K562 (cell line): ENCODE data around the gene KIF1A. TPM values are rescaled to one million over a fixed set of nuclear protein-coding genes. Genes with fewer than 3 reads are reported as not detected.

ENCODE experiments used
- ATAC-seq: fragments of 200-7000 bp; cut with Tn5 transposase; 3 replicates; pipeline ENCODE4 v1.9.1; 2020; ENCODE audit warnings: moderate library complexity
- BruUV-seq: library from RNA; stranded (reverse); fragments of 400-500 nt; replicated peaks from 2 replicates; lab custom pipeline; 2021; lab: Mats Ljungman, UMichigan
- CTCF ChIA-PET: fragments of 300-600 bp; formaldehyde crosslinking; extraction: SDS; loops from one replicate; lab custom pipeline; 2021; ENCODE audit warnings: low intra/inter-chr PET ratio; lab: Yijun Ruan, JAX
- POLR2A ChIA-PET: fragments of 300-600, 350-650 bp; sonication (Branson Sonifier 250); formaldehyde crosslinking; extraction: SDS; loops from one replicate; lab custom pipeline; 2021; ENCODE audit warnings: antibody characterized with exemption, inconsistent platforms; lab: Yijun Ruan, JAX
- DNase-seq, 4 experiments: peaks; one replicate each; pipeline versions ENCODE4 v3.0.0 to v3.0.0-alpha.2; 2011 to 2018; ENCODE audit warnings: low spot score in 3 of 4, mixed read lengths in 3 of 4; ENCODE audit errors: extremely low read depth in 1 of 4
- FAIRE-seq: peaks from 2 replicates; lab custom pipeline; 2011; peaks lifted over from hg19 to GRCh38; lab: Jason Lieb, UNC
- H2AFZ ChIP-seq: 2 replicates; pipeline ENCODE4 v1.6.0; 2011; ENCODE audit warnings: low read depth, low read length, control low read depth, inconsistent platforms
- H3K27ac ChIP-seq: fragments of 200-600 bp; 3 replicates; pipeline ENCODE4 v1.8.0; 2011; ENCODE audit warnings: low read depth, mild to moderate bottlenecking, control low read depth, inconsistent platforms, low read length, moderate library complexity, mixed read lengths; ENCODE audit errors: extremely low read depth
- H3K27me3 ChIP-seq, 2 experiments: fragments of 300-600 bp in 1 of 2; 2 replicates in 1 of 2; 3 replicates in 1 of 2; pipeline versions ENCODE4 v1.6.0 to v1.8.0; 2011; ENCODE audit warnings: inconsistent platforms in 2 of 2, low read length in 2 of 2, mild to moderate bottlenecking in 1 of 2, mixed read lengths in 1 of 2, moderate library complexity in 1 of 2; ENCODE audit not compliant: control insufficient read depth in 2 of 2, insufficient read depth in 2 of 2
- H3K36me3 ChIP-seq: fragments of 300-600 bp; 3 replicates; pipeline ENCODE4 v1.8.0; 2011; ENCODE audit warnings: mild to moderate bottlenecking, low read length, inconsistent platforms; ENCODE audit not compliant: control insufficient read depth, insufficient read depth
- H3K4me1 ChIP-seq, 2 experiments: fragments of 200-600 bp in 1 of 2; replicated peaks in 1 of 2; 2 replicates in 1 of 2; 3 replicates in 1 of 2; pipeline versions ENCODE4 v1.5.1 to v1.8.0; 2011; ENCODE audit warnings: inconsistent platforms in 2 of 2, low read length in 2 of 2, mild to moderate bottlenecking in 1 of 2, mixed read lengths in 1 of 2, moderate library complexity in 1 of 2; ENCODE audit not compliant: control insufficient read depth in 2 of 2, insufficient read depth in 2 of 2
- H3K4me2 ChIP-seq: 2 replicates; pipeline ENCODE4 v1.6.1; 2011; ENCODE audit warnings: low read length, control low read depth, inconsistent platforms, mixed read lengths; ENCODE audit not compliant: insufficient read depth
- H3K4me3 ChIP-seq: fragments of 200-600 bp; sonication (generic), shearing (Covaris generic); 2 replicates; pipeline ENCODE4 v1.5.1; 2016; ENCODE audit warnings: control low read depth, inconsistent platforms
- H3K79me2 ChIP-seq: fragments of 200-600 bp; 3 replicates; pipeline ENCODE4 v1.8.0; 2011; ENCODE audit warnings: low read length, inconsistent platforms; ENCODE audit not compliant: control insufficient read depth, insufficient read depth
- H3K9ac ChIP-seq, 2 experiments: 2 replicates each; pipeline versions ENCODE4 v1.6.0 to v1.6.1; 2011; ENCODE audit warnings: low read depth in 2 of 2, low read length in 2 of 2, control low read depth in 1 of 2, inconsistent platforms in 1 of 2, mild to moderate bottlenecking in 1 of 2, mixed read lengths in 1 of 2; ENCODE audit not compliant: insufficient read depth in 1 of 2
- H3K9me1 ChIP-seq: one replicate; pipeline ENCODE4 v1.6.0; 2011; ENCODE audit warnings: inconsistent platforms, mild to moderate bottlenecking, low read length, moderate library complexity; ENCODE audit not compliant: control insufficient read depth, insufficient read depth
- H3K9me3 ChIP-seq: replicated peaks from 2 replicates; pipeline ENCODE4 v1.5.1; 2011; ENCODE audit warnings: low read depth, low read length, inconsistent platforms; ENCODE audit not compliant: control insufficient read depth, insufficient read depth
- H4K20me1 ChIP-seq: replicated peaks from 2 replicates; pipeline ENCODE4 v1.6.1; 2011; ENCODE audit warnings: low read length, inconsistent platforms, mixed read lengths; ENCODE audit not compliant: control insufficient read depth, insufficient read depth
- AFF1 ChIP-seq, 2 experiments: fragments of 450-650 bp; IDR thresholded peaks; 2 replicates each; pipeline ENCODE4 v1.6.1; 2018; ENCODE audit warnings: mild to moderate bottlenecking in 2 of 2, low read depth in 1 of 2; ENCODE audit not compliant: partially characterized antibody in 2 of 2
- RBFOX2 ChIP-seq: fragments of 200-400 bp; formaldehyde crosslinking; IDR thresholded peaks from 2 replicates; pipeline ENCODE4 v1.6.1; 2017; ENCODE audit warnings: low read depth, mild to moderate bottlenecking, low read length, moderate library complexity
- RBM17 ChIP-seq: fragments of 200-400 bp; formaldehyde crosslinking; IDR thresholded peaks from 2 replicates; pipeline ENCODE4 v1.6.1; 2017; ENCODE audit warnings: low read depth, mild to moderate bottlenecking, low read length, borderline replicate concordance
- USF2 ChIP-seq: sonication (generic); formaldehyde crosslinking; IDR thresholded peaks from 2 replicates; pipeline ENCODE4 v1.5.0; 2020; ENCODE audit warnings: missing genetic modification reagents
- ZNF436 ChIP-seq: fragments of 250-450, 450-650 bp; sonication (Bioruptor Pico); formaldehyde crosslinking; IDR thresholded peaks from 2 replicates; pipeline ENCODE4 v1.7.0; 2020; ENCODE audit warnings: mild to moderate bottlenecking
- WGBS: fragments of 100-300 bp; shearing (Covaris generic); methylation state at CpG from one replicate; pipeline ENCODE4 v1.1.6; 2016; ENCODE audit warnings: low coverage, mixed read lengths; ENCODE audit not compliant: insufficient coverage; ENCODE audit errors: missing lambda C conversion rate; 5-methylcytosine and 5-hydroxymethylcytosine counted together
- in situ Hi-C: fragments of 300-500 bp; cut with MboI; formaldehyde crosslinking; loops from 4 replicates; pipeline ENCODE4 v1.15.0; 2018; ENCODE audit warnings: inconsistent platforms, mixed read lengths
- intact Hi-C: fragments of 100-400 bp; cut with micrococcal nuclease; formaldehyde crosslinking; loops from 2 replicates; pipeline ENCODE4 v1.14.2; 2022
- polyA plus RNA-seq, 8 experiments: library from polyadenylated mRNA; depleted of rRNA in 4 of 8; stranded (reverse) in 5 of 8; unstranded in 3 of 8; fragments of >200 nt; fragmentation: Nextera tagmentation in 2 of 8; fragmentation: Illumina TruSeq in 1 of 8; extraction: Ambion mirVana in 2 of 8; extraction: Trizol in 1 of 8; gene quantifications; 2 replicates each; pipeline versions ENCODE4 v1.2.1 to v1.2.3, GENCODE V29; 2011 to 2014; ENCODE audit warnings: inconsistent platforms in 1 of 8, missing spikeins in 1 of 8
- total RNA-seq, 7 experiments: library from RNA; depleted of rRNA in 6 of 7; stranded (reverse); fragments of >200 nt in 6 of 7; fragmentation: Illumina TruSeq in 2 of 7; extraction: Trizol in 2 of 7; gene quantifications; 2 replicates each; pipeline versions ENCODE4 v1.2.1 to v1.2.3, GENCODE V29; 2011 to 2021; ENCODE audit warnings: low replicate concordance in 1 of 7

KIF1A gene
- total and polyA plus RNA-seq, 9 of the 15 experiments (the other 6 are each of a cell fraction or from before 2014, with no cell fraction given): 0.07 to 1.4 (median 0.45) TPM; not detected in 2

DNA sequence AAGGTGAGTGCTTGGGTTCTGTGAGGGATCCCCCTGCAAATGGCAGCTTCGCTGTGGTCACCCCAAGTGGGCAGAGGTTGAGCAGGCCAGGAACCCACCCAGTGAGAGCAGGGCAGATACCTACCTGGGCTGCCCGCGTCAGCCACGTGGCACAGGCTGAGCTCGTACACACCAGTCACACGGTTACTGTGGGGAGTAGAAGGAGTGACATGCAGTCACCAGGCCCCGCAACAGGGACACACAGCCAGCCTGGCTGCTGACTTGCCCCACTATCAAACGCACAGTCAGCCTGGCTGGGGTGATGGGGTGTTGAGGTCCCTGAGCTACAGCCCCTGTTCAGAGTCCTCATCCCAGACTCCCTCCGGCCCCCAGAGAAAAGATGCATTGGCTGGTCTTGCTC lies 96.2 kb downstream of the KIF1A start:
- CTCF ChIA-PET: no interaction called here
- ATAC-seq (no peak), FAIRE-seq (no peak)
- no TSS peak for BruUV-seq
- no peak overlapping the region for H3K4me2 ChIP-seq
- H3K9me1 ChIP-seq: no peaks in the 10 kb centered on the region
- in situ Hi-C loops: no loop called here
- no peaks in the 10 kb centered on the region for H3K9me3 ChIP-seq
- TF ChIP-seq USF2 (CRISPR knock-in tag) (no peak), RBFOX2 (no peak), ZNF436 (no peak), AFF1 (IDR thresholded peaks at IDR 0.05; ENCODE audit: low read depth in 1 of 2, partially characterized antibody in 2 of 2) (no peak), RBM17 (no peak)
- TF ChIP-seq, all 486 proteins: peak for 0
- Histone ChIP-seq H3K36me3 (no peaks in the 10 kb centered on the region), H3K79me2 (no peaks in the 10 kb centered on the region), H3K27me3 (peaks cover 0 to 74% of the 10 kb centered on the region in 2 experiments; a peak in 3 of 5 replicates), H4K20me1 (no peaks in the 10 kb centered on the region), H3K4me3 (no peak overlapping the region), H2AFZ (no peak overlapping the region), H3K4me1 (peaks cover 0 to 8% of the 10 kb centered on the region in 2 experiments; a peak in 1 of 5 replicates), H3K9ac (no peak overlapping the region), H3K27ac (no peak overlapping the region)
- intact Hi-C loops: no loop called here
- no peak for DNase-seq
- POLR2A ChIA-PET: no interaction called here
- 0% methylated on average over 8 of the region's 9 CpGs for WGBS
